Fibroblast of mammary gland (primary cell): Measurements from ENCODE around the gene LSM11.
A peak's percentile ranks its signal among the peaks of the same experiment; 100 is the strongest.
"Not testable (repeated sequence)": the region's sequence is repeated elsewhere in the genome, so short reads cannot be mapped to it uniquely, and the experiment has no call there.

Experiments
- DNase-seq: peaks from one replicate; pipeline ENCODE4 v3.0.0-alpha.2; 2010; ENCODE audit warnings: low read depth
- H3K4me3 ChIP-seq: 2 replicates; pipeline ENCODE4 v1.5.1; 2011; ENCODE audit warnings: low read depth, mild to moderate bottlenecking, low read length, moderate library complexity; ENCODE audit not compliant: control insufficient read depth
- CTCF ChIP-seq: conservative IDR thresholded peaks from 2 replicates; pipeline ENCODE4 v1.5.1; 2011; ENCODE audit warnings: low read depth, low read length, inconsistent platforms; ENCODE audit not compliant: control insufficient read depth, insufficient read depth

Gene LSM11

GRCh38 chr5:157743163-157744050 lies at the start of gene LSM11:
Gene LSM11 (plus strand): TSS chr5:157743712. CDS start chr5:157743751, 39 bp downstream.
- H3K4me3 ChIP-seq, result peak within 1 kb of the TSS; percentile 70
- TF ChIP-seq CTCF, result peak; percentile 64
- DNase-seq, result peak; percentile 72

GRCh38 chr5:157693816-157694215 lies 49.7 kb upstream of the LSM11 start:
- not testable (repeated sequence) for DNase-seq, H3K4me3 ChIP-seq

- not testable (repeated sequence) for H3K4me3 ChIP-seq, DNase-seq
Measured at GRCh38 chr5:157696154-157696553, 47.4 kb upstream of the LSM11 start.

GRCh38 chr5:157698674-157699073 lies 44.8 kb upstream of the LSM11 start:
- not testable (repeated sequence) for H3K4me3 ChIP-seq, DNase-seq

- H3K4me3 ChIP-seq, result no peak overlapping the region
- DNase-seq, result no peak
- TF ChIP-seq CTCF, result no peak
Measured at GRCh38 chr5:157703736-157704135, 39.8 kb upstream of the LSM11 start.

- H3K4me3 ChIP-seq, result no peak overlapping the region
- no peak for TF ChIP-seq CTCF
- no peak for DNase-seq
Measured at GRCh38 chr5:157708866-157709265, 34.6 kb upstream of the LSM11 start.

GRCh38 chr5:157709346-157709745 lies 34.2 kb upstream of the LSM11 start:
- TF ChIP-seq CTCF, result no peak
- DNase-seq, result no peak
- H3K4me3 ChIP-seq, result no peak overlapping the region

- no peak overlapping the region for H3K4me3 ChIP-seq
- DNase-seq, result no peak
- TF ChIP-seq CTCF, result no peak
Measured at GRCh38 chr5:157710431-157710830, 33.1 kb upstream of the LSM11 start.
